Smooth muscle cell (in vitro differentiated cells): Measurements from ENCODE around the gene EIF4E. TPM values are rescaled to one million over a fixed set of nuclear protein-coding genes. Genes with fewer than 3 reads are reported as not detected.
"Not testable (repeated sequence)": the region's sequence is repeated elsewhere in the genome, so short reads cannot be mapped to it uniquely, and the experiment has no call there.

Experiments
- DNase-seq: peaks from one replicate; lab custom pipeline; 2025; ENCODE audit not compliant: unreplicated experiment; lab: John Stamatoyannopoulos, UW
- H2AFZ ChIP-seq: fragments of 200-600 bp; sonication (generic); 2 replicates; pipeline ENCODE4 v1.6.0; 2016; ENCODE audit warnings: antibody characterized with exemption, low read depth, mild to moderate bottlenecking
- H3F3A ChIP-seq: fragments of 200-600 bp; sonication (generic); 2 replicates; pipeline ENCODE4 v1.6.0; 2017; ENCODE audit warnings: antibody characterized with exemption, low read depth
- H3K27ac ChIP-seq: fragments of 200-600 bp; sonication (generic); 2 replicates; pipeline ENCODE4 v1.5.1; 2016; ENCODE audit warnings: low read depth, mild to moderate bottlenecking
- H3K27me3 ChIP-seq: fragments of 200-600 bp; sonication (generic); 2 replicates; pipeline ENCODE4 v1.6.1; 2016; ENCODE audit warnings: low read depth, mild to moderate bottlenecking
- H3K36me3 ChIP-seq: fragments of 200-600 bp; sonication (generic); 2 replicates; pipeline ENCODE4 v1.5.1; 2016; ENCODE audit warnings: low read depth
- H3K4me1 ChIP-seq: fragments of 200-600 bp; sonication (generic); 2 replicates; pipeline ENCODE4 v1.5.1; 2016; ENCODE audit warnings: low read depth
- H3K4me2 ChIP-seq: fragments of 200-600 bp; sonication (generic); 2 replicates; pipeline ENCODE4 v1.6.0; 2016; ENCODE audit warnings: mild to moderate bottlenecking
- H3K4me3 ChIP-seq: fragments of 200-600 bp; sonication (generic); 2 replicates; pipeline ENCODE4 v1.5.1; 2016; ENCODE audit warnings: mild to moderate bottlenecking
- H3K79me2 ChIP-seq: fragments of 200-600 bp; sonication (generic); 2 replicates; pipeline ENCODE4 v1.6.0; 2016; ENCODE audit warnings: low read depth, mild to moderate bottlenecking
- H3K9ac ChIP-seq: fragments of 200-600 bp; sonication (generic); 2 replicates; pipeline ENCODE4 v1.6.0; 2016; ENCODE audit warnings: low read depth
- H3K9me3 ChIP-seq: fragments of 200-600 bp; sonication (generic); replicated peaks from 2 replicates; pipeline ENCODE4 v1.5.1; 2016; ENCODE audit warnings: low read depth
- H4K20me1 ChIP-seq: fragments of 200-600 bp; sonication (generic); 2 replicates; pipeline ENCODE4 v1.6.0; 2016; ENCODE audit warnings: low read depth
- WGBS: methylation state at CpG from one replicate; pipeline ENCODE4 v1.1.7; 2016; ENCODE audit warnings: low lambda C conversion rate; 5-methylcytosine and 5-hydroxymethylcytosine counted together
- polyA plus RNA-seq: library from polyadenylated mRNA; unstranded; fragments of >200 nt; fragmentation: Nextera tagmentation; extraction: Ambion mirVana; gene quantifications from 2 replicates; pipeline ENCODE4 v1.2.1, GENCODE V29; 2016
- total RNA-seq: library from RNA; depleted of rRNA; stranded (reverse); fragments of >200 nt; gene quantifications from 2 replicates; pipeline ENCODE4 v1.2.3, GENCODE V29; 2014
- TF ChIP-seq, protein P1 (sequence below): fragments of 200-600 bp; sonication (generic); IDR thresholded peaks from 2 replicates; pipeline ENCODE4 v1.5.1; 2017; ENCODE audit warnings: borderline replicate concordance, mild to moderate bottlenecking, antibody characterized with exemption; ENCODE audit not compliant: insufficient read depth, poor library complexity, severe bottlenecking

The EIF4E gene
- total and polyA plus RNA-seq, 2 experiments from 2014 or later: 113 to 135 TPM

DNA sequence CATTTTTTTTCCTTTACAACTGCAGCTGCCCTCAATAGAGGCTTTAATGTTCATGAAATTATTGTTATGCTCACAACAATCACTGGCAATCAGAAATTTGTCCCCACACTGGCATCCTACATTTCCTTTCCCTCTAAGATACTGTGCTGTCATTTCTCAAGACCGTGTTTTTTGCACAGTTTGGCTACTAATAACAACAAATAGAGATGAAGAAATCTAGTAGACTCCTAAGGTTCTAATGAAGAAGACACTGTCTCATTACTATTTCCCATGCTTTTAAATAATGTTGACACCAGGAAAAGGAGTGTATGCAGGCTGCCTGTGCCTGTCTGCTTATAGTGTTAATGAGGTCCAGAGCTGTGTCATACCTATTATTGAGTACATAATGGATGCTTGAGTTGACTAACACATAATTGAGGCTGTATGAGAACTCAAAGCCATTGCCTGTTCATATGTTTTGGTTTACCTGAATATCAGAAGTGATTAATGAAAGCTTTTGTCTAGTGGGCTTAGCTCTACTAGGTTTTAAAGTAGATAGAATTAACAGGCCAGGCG, 1.5 kb upstream of the EIF4E start:
- H2AFZ ChIP-seq: no peak overlapping the region
- peaks cover 6% of the 10 kb centered on the region for H3K4me1 ChIP-seq
- 90% methylated on average over 2 of the region's 2 CpGs for WGBS
- H3K9me3 ChIP-seq: no peaks in the 10 kb centered on the region
- peaks cover 33% of the 10 kb centered on the region for H3K79me2 ChIP-seq
- peak overlapping the region; percentile 97 for H3K27ac ChIP-seq
- H3F3A ChIP-seq: peaks cover 18% of the 10 kb centered on the region
- peaks cover 26% of the 10 kb centered on the region for H4K20me1 ChIP-seq
- H3K4me2 ChIP-seq: peak overlapping the region; percentile 100
- H3K4me3 ChIP-seq: peak overlapping the region; percentile 100
- no peak for DNase-seq
- peak overlapping the region; percentile 70 for H3K9ac ChIP-seq
- TF ChIP-seq, protein P1, sequence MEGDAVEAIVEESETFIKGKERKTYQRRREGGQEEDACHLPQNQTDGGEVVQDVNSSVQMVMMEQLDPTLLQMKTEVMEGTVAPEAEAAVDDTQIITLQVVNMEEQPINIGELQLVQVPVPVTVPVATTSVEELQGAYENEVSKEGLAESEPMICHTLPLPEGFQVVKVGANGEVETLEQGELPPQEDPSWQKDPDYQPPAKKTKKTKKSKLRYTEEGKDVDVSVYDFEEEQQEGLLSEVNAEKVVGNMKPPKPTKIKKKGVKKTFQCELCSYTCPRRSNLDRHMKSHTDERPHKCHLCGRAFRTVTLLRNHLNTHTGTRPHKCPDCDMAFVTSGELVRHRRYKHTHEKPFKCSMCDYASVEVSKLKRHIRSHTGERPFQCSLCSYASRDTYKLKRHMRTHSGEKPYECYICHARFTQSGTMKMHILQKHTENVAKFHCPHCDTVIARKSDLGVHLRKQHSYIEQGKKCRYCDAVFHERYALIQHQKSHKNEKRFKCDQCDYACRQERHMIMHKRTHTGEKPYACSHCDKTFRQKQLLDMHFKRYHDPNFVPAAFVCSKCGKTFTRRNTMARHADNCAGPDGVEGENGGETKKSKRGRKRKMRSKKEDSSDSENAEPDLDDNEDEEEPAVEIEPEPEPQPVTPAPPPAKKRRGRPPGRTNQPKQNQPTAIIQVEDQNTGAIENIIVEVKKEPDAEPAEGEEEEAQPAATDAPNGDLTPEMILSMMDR: no peak
- H3K36me3 ChIP-seq: no peaks in the 10 kb centered on the region
- no peaks in the 10 kb centered on the region for H3K27me3 ChIP-seq

DNA sequence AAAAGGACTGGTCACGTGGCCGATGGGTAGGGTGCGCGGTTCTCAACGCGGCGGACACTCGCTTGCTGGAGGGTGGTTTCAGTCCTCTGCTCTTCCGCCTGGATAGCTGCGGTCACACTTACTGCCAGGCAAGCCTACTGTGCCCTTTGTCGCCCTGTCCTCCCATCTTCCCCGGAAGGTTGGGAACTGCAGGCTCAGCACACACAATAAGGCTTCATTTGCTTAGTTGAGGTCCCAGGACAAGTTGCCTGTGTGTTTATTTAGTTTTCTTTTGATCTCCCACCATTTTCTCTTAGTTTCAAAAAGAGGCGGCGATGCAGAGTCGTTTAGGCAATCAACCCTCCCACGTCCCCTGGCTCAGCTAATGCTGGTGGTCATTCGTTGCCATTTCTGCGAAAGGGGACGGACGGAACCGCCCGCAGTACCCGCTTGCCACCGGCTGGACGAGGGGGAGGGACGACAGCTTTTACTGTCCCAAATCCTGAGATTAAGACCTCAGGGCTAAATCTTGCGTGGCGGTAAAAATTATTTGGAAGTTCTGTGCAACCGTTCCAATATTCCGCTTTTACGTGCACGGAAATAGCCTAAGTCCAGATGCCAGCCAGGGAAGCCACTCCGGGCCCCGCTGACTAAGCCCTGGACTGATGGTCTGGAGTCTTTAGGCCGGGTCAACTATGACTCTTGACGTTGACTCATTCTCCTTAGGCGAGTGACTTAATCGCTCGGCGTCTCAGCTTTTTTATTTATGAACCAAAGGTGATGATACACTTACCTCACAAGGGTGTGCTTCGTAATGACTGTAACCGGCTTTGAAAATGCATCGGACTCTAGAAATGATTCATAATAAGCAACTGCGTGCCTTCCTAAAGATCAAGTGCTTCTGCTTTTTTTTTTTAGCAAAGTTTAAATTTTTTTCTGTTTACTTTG, 671 bp upstream of the EIF4E start:
- peak overlapping the region; percentile 49 for H2AFZ ChIP-seq
- no peaks in the 10 kb centered on the region for H3K36me3 ChIP-seq
- H3K79me2 ChIP-seq: peaks cover 41% of the 10 kb centered on the region
- peak overlapping the region; percentile 97 for H3K27ac ChIP-seq
- H3K9ac ChIP-seq: peak overlapping the region; percentile 91
- H3K4me1 ChIP-seq: peaks cover 6% of the 10 kb centered on the region
- WGBS: 16% methylated on average over 44 of the region's 44 CpGs
- H3F3A ChIP-seq: peaks cover 18% of the 10 kb centered on the region
- no peaks in the 10 kb centered on the region for H3K9me3 ChIP-seq
- TF ChIP-seq, protein P1: no peak
- peak overlapping the region; percentile 100 for H3K4me2 ChIP-seq
- peak; percentile 48 for DNase-seq
- H3K4me3 ChIP-seq: peak overlapping the region; percentile 100
- H4K20me1 ChIP-seq: peaks cover 33% of the 10 kb centered on the region
- no peaks in the 10 kb centered on the region for H3K27me3 ChIP-seq

DNA sequence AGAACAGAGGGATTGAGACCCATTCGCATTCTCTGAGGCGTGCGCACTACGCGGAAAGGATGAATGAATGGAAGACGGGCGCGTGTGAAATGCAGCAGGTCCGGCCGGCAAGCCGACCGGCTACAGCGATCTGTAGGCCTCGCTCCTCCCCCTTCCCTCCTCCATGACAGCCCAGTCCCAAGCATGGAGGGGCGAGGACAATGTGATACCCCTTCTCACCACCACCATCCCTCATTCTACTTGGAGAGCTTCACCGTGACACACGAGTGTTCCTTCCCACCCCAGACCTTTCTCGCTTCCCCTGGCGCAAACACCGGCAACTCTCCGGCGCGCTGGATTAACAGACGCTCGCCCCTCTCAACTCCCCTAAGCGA, 815 bp downstream of the EIF4E start:
- peaks cover 6% of the 10 kb centered on the region for H3K4me1 ChIP-seq
- H3K27ac ChIP-seq: peak overlapping the region; percentile 97
- DNase-seq: peak; percentile 54
- peak overlapping the region; percentile 100 for H3K4me2 ChIP-seq
- peak overlapping the region; percentile 100 for H3K4me3 ChIP-seq
- no peaks in the 10 kb centered on the region for H3K36me3 ChIP-seq
- H4K20me1 ChIP-seq: peaks cover 48% of the 10 kb centered on the region
- under 1% methylated on average over 26 of the region's 26 CpGs for WGBS
- TF ChIP-seq, protein P1: no peak
- peaks cover 18% of the 10 kb centered on the region for H3F3A ChIP-seq
- H3K9ac ChIP-seq: peak overlapping the region; percentile 98
- H3K79me2 ChIP-seq: peaks cover 56% of the 10 kb centered on the region
- no peaks in the 10 kb centered on the region for H3K9me3 ChIP-seq
- peak overlapping the region; percentile 97 for H2AFZ ChIP-seq
- H3K27me3 ChIP-seq: no peaks in the 10 kb centered on the region

- not testable (repeated sequence) for H3K4me3 ChIP-seq, H3K36me3 ChIP-seq, H3K9ac ChIP-seq, H3K27ac ChIP-seq, H3K9me3 ChIP-seq, H3K4me1 ChIP-seq, DNase-seq, H2AFZ ChIP-seq, H3K27me3 ChIP-seq
- H3K4me2 ChIP-seq: peak overlapping the region; percentile 100
- H3F3A ChIP-seq: peaks cover 18% of the 10 kb centered on the region
- H4K20me1 ChIP-seq: peaks cover 67% of the 10 kb centered on the region
- H3K79me2 ChIP-seq: peaks cover 74% of the 10 kb centered on the region
- WGBS: 90% methylated on average over 15 of the region's 15 CpGs
Measured at GRCh38 chr4:98926257-98926656, 2.7 kb downstream of the EIF4E start.
